C4-2B (cell line): ENCODE data around the gene LCP1.

Experiments
- ZFX ChIP-seq: fragments of 450-650 bp; IDR thresholded peaks from 2 replicates; pipeline ENCODE4 v1.6.1; 2017
- TF ChIP-seq, protein P1 (sequence below): fragments of 450-650 bp; conservative IDR thresholded peaks from 2 replicates; pipeline ENCODE4 v1.5.1; 2017; ENCODE audit warnings: mild to moderate bottlenecking

DNA sequence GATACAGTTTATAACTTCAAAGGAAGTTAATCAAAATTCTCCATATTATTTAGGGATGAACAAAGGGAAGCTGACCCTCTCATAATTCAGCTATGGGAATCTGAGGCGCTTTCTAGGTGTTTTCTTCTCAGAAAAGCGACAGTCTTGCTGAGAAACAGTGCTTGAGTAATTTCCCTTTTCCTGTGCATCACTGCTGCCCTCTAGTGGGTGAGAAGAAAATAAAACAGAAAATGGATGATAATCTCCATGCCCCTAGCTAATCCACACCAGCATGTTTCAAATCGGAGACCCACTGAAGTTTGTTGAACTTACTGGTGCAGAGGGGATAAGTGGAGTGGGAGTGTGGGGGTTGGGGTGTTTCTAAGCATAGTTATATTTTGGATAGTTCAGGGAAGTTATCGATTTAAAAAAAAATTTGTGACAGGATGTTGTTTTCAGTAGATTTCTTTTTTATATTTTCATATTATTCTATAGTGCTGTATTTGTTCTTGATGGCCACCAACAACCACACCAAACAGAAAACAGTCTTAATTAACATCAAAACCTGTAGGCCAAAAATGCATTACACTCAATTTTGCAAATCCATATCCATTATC, 21.4 kb downstream of the LCP1 start:
- TF ChIP-seq, protein P1, sequence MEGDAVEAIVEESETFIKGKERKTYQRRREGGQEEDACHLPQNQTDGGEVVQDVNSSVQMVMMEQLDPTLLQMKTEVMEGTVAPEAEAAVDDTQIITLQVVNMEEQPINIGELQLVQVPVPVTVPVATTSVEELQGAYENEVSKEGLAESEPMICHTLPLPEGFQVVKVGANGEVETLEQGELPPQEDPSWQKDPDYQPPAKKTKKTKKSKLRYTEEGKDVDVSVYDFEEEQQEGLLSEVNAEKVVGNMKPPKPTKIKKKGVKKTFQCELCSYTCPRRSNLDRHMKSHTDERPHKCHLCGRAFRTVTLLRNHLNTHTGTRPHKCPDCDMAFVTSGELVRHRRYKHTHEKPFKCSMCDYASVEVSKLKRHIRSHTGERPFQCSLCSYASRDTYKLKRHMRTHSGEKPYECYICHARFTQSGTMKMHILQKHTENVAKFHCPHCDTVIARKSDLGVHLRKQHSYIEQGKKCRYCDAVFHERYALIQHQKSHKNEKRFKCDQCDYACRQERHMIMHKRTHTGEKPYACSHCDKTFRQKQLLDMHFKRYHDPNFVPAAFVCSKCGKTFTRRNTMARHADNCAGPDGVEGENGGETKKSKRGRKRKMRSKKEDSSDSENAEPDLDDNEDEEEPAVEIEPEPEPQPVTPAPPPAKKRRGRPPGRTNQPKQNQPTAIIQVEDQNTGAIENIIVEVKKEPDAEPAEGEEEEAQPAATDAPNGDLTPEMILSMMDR, result peak; percentile 88
- no peak for TF ChIP-seq ZFX
